ENCODE results near the gene DMKN.

DNA sequence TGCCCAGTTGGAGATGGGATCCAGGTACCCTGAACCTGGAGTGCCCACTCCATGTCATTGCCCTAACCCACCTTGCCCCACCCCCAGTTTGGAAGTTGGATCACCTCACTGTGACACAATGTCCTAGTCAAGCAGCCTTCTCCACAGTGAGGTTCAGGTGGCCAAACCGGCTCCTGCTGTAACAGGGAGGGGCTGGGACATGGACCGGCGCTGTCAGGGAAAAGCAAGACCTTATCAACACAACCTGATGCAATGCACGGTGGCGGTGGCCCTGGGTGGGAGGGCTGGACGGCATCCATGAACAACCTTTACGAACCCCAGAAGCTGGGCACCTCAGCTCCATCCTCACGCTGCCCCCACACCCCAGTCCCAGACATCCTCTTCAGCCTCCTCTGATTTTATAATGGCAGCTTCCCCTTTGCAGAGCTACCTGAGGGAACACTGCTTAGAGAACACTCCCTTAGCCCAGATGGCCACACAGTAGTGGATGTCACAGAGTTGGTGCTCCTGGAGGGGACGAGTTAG lies 21.6 kb downstream of the DMKN start:
- TF ChIP-seq, protein P1, sequence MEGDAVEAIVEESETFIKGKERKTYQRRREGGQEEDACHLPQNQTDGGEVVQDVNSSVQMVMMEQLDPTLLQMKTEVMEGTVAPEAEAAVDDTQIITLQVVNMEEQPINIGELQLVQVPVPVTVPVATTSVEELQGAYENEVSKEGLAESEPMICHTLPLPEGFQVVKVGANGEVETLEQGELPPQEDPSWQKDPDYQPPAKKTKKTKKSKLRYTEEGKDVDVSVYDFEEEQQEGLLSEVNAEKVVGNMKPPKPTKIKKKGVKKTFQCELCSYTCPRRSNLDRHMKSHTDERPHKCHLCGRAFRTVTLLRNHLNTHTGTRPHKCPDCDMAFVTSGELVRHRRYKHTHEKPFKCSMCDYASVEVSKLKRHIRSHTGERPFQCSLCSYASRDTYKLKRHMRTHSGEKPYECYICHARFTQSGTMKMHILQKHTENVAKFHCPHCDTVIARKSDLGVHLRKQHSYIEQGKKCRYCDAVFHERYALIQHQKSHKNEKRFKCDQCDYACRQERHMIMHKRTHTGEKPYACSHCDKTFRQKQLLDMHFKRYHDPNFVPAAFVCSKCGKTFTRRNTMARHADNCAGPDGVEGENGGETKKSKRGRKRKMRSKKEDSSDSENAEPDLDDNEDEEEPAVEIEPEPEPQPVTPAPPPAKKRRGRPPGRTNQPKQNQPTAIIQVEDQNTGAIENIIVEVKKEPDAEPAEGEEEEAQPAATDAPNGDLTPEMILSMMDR (IDR thresholded peaks at IDR 0.05; ENCODE audit: extremely low read depth in 1 of 2, insufficient read depth in 1 of 2, low read depth in 1 of 2, low read length in 2 of 2): no peak
- no peak for TF ChIP-seq POLR2A (IDR thresholded peaks at IDR 0.05; ENCODE audit: low read depth, low read length)

All from endothelial cell of umbilical vein (primary cell).